HG03135 (cell line): ENCODE results near the gene CCDC83.
A peak's percentile ranks its signal among the peaks of the same experiment; 100 is the strongest.

Experiments
- ATAC-seq: cut with Tn5 transposase; IDR thresholded peaks from one replicate; pipeline ENCODE4 v1.9.1; 2021; ENCODE audit warnings: mild to moderate bottlenecking, moderate library complexity; ENCODE audit not compliant: unreplicated experiment

Gene CCDC83

DNA sequence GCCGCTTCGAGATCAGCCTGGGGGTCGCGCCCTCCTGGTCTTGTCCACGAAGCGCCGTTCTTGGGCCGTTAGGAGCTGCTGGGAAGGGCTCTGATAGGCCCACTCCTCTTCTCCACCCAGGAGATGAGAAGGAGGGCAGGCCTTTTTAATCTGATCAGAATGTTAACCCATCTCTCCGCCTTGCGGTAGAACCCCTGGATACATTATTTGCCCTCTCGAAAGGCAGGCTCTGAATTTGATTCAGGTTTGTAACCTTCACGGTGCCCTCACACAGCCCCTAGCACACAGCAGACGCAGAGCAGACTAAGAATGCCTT is at the start of gene CCDC83:
Gene CCDC83 (plus strand): TSS at position 43 of the 316 bp plus-strand sequence. CDS start 9,741 bp downstream, outside the sequence.
- no peak for ATAC-seq

DNA sequence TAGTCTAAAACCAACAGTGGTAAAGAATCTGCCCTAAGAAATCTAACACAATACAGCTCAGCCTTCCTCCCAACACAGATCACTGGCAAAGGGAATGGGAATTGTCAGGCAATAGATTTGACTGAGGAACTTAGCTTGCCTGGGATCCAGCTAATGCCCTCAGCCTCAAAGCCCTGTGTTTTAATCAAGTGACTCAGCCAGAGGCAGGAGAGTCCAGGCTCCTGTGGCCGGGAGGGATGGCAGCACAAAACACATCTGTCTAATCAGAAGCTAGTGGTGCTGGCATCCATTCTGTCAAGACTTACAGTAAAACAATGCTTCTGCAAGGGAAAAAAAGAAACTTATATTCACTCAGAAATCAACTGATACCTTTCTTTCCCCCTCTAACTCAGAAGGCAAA is 49.8 kb upstream of the CCDC83 start:
- ATAC-seq = no peak

DNA sequence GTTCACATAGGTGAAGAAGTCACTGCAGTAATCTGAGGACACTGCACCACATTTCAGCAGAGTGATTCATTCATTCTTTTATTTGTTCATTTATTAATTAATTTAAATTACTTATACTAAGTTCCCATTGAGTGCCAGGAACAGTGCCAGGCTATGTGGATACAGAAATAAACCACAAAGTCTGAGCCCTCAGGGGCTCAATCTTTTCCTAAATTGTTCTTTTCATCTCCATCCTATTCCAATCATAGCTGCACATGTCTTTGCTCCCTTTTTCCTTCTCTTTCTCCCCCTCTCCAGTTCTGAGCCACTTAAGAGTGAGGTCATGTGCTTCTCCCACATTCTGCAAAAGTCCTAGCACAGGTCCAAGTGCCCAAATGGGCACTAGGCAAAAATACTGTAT is 49.2 kb upstream of the CCDC83 start:
- no peak for ATAC-seq

DNA sequence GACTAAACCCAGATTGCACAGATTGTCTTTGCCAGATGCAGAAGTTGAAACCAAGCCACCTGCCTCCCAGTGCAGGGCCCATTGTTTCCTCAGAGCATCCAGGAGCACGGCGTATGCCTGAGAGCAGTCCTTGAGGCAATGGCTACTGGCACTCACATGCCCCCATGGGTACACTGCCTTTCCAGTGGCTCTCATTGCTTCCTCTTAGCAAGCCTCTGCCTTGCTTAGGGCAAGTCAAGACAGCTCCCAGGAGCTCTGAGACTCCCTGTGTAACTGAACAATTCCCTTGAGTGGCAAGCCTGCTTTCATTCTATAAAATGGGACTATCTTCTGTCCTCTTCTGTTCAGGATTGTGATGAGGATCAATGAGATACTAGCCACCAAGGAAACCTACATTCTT is 48.3 kb upstream of the CCDC83 start:
- no peak for ATAC-seq

DNA sequence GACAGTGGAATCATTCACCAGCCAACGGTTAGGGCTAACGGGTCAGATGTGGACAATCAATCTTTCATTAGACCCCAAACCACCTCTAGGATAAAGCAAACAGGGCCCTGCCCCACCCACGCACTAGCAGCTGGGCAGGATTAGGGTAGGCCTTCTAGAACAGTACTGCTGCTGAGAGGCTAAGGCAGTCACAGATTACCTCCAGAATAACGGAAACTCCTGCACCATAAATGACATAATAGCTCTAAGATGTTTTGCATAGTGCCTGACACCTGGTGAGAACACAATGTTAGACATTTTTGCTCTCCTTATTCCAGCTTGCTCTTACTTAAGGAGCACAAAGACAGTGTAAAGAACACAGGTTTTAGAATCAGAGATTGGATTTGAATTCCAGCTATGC is 46.0 kb upstream of the CCDC83 start:
- ATAC-seq = no peak

DNA sequence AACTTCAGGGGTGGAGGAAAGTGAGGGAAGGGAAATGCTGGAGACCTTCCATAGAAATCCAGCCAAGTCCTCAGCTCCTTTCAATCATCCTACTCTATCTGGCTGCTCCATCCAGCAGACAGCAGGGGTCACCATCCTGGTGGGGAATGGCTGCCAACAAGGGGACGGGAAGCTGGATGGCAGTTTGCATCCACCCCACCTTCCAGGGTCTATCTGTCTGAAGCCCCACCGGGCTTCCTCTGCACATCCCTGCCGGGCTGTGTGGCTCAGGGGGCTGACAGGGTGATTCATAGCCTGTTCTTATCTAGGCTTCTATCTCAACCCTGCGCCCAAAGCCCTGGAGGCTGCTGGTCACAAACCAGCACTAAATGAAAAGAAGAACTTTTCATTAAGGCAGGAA is 45.3 kb upstream of the CCDC83 start:
- ATAC-seq = no peak

DNA sequence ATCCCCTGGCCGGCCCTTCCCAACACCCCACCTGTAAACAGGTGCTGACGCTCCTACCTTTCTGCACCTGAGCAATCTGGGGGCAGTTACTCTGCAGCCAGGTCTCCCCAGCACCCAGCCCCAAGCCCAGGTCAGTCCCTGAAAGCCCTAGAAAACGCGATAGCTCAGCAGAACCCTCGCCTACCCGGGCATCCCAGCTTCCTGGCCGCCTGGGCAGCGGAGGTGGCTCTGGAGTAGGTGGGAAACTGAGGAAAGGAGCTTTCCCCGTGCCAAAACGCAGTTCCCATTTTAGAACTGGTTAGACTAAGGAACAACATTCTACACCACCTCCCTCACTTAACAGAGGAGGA is 44.7 kb upstream of the CCDC83 start:
- ATAC-seq = no peak

DNA sequence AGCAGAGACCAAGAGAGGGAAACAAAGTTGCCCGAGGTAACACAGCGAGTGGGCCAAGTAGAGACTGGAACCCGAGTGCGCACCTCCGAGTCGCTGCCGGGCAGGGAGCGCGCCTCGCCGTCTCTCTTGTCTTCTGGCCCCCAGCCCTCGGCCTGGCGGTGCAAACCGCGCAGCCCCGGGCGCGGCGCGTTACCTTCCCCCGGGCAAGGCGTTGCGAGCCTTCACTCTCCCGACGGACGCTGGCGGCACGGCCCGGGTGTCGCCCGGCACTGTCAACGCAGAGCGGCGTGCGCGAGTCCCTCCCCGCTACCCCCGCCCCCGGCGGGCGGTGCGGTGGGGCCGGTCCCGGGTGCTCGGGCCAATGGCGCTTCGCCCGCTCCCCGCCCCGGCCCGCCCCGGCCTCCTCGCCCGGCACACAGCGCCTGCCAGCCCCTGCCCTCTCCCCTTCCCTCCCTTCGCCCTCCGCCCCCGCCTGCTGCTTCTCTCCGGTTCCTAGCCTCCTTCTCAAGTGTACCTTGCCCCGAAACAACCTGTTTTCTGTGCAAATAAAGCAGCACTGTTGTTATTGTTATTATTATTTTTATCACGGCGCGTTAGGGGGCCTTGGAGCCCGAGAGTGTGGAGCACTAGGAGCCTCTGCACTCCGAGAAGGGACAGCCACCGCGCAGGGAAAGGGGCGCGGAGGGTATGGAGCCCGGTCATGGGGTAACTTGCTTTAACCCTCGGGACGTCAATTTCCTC is 44.1 kb upstream of the CCDC83 start, which contains the start of gene SYTL2:
Gene SYTL2 (minus strand): TSS at position 271 of the 741 bp plus-strand sequence. CDS start 53,416 bp downstream, outside the sequence.
- ATAC-seq = peak; percentile 80

DNA sequence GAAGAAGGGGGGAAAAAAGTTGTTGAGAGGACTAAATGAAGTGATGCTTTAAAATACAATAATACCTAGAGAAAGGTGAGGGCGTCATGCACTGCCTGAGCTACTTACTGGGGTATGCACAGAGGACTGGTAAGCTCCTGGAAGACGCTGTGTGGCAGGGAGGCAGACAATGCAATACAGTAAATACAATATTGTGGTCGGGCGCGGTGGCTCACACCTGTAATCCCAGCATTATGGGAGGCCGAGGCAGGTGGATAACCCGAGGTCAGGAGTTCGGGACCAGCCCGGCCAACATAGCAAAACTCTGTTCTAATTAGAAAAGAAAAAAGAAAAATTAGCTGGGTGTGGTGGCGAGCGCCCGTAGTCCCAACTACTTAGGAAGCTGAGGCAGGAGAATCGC is 43.6 kb upstream of the CCDC83 start:
- no peak for ATAC-seq

DNA sequence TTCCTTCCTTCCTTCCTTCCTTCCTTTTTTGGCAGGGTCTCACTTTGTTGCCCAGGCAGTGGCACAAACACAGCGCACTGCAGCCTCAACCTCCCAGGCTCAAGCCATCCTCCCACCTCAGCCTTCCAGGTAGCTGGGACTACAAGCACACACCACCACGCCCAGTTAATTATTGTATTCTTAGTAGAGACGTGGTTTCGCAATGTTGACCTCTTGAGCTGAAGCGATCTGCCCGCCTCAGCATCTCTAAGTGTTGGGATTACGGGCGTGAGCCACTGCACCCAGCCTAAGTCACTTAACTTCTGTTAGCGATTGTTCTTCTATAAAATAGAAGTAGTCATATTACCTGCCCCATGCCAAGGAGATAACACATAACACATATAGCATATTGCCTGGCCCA is 41.5 kb upstream of the CCDC83 start:
- no peak for ATAC-seq

DNA sequence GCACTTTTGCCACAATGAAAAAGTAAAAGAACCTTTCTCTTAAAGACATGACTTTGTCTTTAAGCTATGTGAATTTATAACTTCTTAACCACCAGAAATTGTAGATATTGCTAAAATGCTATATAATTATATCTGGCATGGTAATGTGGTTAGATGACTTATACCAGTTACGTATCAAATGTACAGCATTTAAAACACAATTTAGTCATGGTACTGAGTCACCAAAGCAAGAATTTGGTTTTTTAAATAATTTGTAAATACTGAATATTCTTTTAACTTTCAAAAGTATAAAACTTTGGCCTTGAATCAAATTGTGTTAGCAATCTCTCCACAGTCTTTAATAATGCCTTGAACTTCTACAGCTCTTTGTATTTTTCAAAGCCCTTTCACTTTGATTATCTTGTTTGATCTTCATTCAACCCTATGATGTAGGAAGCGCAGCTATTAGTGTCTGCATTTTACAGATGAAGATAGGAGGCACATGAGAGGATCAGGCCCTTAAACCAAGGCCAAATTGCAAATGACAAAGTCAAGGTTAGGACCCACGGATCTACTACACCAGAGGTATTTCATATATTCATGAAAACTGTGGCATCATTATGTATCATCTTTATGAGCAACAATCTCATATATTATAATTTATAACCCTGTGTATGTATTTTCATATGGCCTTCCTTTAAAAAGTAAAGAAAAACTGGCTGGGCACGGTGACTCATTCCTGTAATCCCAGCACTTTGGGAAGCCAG is 39.8 kb upstream of the CCDC83 start:
- ATAC-seq = no peak

DNA sequence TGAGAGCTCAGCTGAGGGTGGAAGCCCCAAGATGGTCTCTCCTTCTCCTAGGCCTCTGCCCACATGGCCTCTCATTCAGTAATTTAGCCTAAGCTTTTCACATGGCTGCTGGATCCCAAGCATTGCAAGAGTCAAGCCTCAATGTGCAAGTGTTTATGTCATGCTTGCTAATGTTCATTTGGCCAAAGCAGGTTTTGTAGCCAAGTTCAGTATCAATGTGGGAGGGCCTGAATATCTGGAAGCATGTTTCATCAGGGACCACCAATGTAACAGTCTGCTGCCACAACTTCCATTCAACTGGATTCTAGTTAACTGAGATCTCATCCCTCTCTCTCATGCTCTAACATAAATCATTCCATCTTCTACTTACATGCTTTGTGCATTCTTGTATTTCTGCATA is 35.7 kb upstream of the CCDC83 start:
- no peak for ATAC-seq

DNA sequence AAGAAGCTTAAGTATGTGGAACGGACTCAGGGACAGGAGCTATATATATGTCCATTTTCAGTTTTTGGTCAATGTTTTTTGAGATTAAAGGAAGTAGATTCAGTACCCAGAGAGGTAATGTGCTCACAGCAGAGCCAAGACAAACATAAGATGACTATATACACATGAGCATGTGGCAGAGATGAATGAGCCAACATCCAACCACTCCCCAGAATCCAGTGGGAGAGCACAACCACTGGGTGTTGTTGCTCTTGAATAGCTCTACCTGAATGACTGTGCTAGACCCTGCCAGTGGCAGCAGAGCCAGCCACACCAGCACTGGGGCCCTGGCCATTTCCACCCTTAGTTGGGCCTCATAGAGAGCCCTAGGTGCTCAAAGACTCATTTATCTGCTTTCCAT is 33.5 kb upstream of the CCDC83 start:
- no peak for ATAC-seq

DNA sequence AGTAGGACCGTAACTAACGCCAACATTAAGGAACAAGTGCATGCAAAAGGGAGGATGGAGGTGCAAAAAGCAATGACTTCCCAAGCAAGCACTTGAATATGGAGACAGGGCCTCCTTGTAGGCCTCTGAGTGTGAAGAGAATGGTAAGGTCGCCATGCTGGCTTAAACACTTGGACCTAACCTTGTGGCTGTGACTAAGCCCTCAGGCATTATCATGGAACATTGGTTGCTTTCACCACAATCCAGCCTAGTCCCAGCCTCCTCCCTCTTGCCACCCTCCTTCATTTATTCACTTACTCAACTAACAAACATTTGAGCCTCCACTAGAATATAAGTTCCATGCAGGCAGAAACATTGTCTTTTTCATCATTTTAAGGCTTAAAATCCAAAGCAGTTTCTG is 32.4 kb upstream of the CCDC83 start:
- ATAC-seq = no peak

DNA sequence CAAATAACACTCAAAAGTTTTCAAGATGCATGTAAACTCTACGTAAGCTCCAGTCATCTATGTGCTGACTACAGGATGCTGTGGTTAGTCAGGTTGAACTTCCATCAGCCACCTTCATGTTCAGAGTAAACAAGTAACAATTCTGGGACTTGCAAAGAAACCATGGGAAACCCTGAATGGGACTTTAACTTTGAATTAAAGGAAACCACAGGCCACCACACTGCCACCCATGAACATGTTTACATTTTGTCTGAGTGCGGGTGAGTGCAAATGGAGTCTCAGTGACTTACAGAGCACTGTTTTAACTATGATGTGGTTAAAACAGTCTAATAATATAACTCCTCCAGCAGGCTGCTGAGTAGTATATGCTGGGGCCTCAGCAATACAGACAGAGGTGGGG is 31.4 kb upstream of the CCDC83 start:
- no peak for ATAC-seq

DNA sequence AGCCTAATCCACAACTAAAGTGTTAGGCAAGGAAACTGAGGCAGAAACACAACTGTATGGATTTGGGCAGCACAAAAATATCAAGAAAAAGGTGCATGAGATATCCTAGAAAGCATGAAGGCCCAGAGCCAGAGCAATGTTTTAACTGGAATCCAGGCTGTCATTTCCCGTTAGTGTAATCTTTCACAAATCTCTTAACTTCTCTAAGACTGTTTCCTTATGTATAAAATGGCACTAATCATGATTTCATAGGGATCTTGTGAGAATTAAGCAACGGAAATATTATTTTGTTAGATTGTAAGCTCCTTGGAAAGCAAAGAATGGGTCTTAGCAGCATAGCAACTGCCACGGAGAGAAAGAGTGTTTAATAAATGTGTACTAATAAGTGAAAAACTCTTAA is 29.6 kb upstream of the CCDC83 start:
- no peak for ATAC-seq

DNA sequence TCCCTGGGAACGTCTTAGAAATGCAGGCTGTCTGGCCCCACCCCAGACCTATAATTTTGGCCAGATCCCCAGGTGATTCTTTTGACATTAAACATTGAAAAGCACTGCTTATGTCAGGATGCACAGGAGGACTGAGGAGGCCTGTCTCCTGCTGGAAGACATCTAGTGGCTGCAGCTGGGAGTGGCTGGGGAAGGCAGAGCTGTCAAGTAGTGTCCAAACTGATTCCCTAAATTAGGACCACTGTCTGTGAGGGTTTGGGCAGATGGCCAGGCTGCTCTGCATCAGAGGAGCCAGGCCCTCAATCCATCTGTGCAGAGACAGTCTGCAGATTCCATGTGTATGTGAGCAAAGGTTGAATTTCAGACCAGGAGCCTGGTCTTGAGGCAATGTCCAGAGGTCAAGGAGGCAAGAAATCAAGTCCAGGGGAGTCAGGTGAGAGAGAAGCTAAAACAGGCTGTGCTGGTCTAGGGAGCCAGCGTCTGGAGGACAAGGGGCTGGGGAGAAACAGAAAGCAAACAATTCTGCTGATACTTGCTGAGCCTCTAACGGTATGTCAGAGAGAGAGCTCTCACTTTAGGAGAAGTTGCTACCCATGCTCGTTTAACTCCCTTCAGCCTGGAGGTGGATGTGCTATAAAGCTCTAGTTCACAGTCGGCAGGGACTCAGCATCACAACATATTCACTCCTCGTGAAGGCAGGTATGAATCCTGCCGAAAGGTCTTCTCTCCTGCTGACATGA is 28.9 kb upstream of the CCDC83 start:
- ATAC-seq = no peak

DNA sequence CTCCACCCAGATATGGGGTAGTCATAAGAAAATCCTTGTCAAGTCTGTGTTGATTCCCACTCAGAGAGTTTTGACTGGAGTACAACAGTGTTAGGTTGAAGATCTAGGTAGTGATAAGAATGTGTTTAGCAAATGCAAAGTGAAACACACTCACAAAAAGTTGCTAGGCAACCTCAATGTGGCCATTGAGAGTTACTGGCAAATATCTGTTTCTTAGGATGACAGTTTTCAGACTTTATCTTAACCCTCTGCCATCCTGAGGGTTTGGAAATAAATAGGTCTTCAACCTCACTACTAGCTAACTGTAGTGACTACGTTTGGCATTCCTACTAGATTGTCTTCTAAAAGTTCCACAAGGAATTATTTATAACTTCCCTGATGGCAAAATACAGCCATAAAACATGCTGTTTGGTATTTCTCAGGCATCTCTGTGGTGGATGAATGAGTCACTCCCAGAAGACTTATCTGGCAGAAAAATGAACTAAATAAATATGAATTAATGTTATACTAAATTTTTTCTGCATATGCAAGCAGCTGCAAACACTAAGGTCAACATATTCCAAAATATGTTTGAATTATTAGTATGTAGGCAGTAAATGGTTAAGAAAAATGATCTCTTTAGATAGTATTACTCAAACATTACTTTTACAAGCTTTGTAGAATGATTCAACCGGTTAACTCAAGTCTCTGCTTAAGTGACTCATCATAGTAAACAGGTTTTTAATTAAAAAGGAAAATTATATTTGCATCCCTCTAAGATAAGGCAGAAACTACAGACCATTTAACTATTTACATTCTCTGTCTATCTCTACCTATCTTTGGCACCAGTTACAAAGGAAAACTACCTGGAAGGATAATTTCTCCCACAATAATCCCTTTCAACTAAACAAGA is 27.2 kb upstream of the CCDC83 start:
- no peak for ATAC-seq

DNA sequence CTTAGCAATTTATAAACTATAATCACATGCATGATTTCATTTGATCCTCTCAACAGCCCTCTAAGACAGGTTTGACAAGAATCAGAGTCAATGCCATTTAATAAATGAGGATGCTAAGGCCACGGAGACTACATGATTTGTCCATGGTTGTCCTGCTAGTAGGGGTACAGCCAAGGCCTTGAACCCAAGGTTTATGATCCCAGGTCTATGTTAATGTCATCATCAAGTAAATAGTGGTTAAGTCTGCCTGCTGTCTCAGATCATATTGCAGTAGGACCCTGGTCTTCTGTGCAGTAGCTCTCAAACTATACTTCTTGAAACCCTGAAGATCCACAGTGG is 26.6 kb upstream of the CCDC83 start:
- no peak for ATAC-seq

DNA sequence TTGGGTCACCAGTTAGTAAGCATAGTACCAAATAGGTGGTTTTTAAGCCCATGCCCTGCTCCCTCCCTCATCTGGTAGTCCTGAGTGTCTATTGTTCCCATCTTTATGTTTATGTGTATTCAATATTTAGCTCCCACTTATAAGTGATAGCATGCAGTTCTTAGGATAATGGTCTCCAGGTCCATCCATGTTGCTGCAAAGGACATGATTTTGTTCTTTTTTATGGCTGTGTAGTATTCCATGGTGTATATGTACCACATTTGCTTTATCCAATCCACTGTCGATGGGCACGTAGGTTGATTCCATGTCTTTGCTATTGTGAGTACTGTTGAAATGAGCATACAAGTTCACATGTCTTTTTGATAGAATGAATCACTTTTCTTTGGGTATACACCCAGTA is 26.0 kb upstream of the CCDC83 start:
- ATAC-seq = no peak

DNA sequence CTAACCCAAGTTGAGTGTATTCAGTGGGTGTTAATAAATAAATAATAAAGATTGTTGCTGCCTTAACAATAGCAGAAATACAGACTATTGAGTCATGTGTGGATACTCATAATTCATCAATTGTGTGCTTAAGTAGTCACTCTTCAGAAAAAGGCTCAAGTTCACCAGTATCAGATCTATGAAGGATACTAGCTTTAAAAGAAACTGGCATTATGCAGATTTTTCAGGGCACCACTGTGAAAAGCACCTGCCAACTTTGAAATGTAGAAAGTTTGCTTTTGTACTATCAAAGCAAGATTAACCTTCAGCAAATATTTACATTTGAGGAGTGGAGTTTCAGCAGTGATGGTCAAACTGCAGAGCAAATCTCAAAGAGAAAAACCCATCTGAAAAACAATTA is 24.1 kb upstream of the CCDC83 start:
- ATAC-seq = no peak
